AG08396 (cell line): ENCODE measurements around the gene FARP2.

Experiments used
- DNase-seq: peaks from one replicate; pipeline ENCODE4 v3.0.0; 2012; ENCODE audit warnings: low spot score, mixed read lengths

Gene FARP2

GRCh38 chr2:241456546-241456945 lies 100.5 kb downstream of the FARP2 start:
- no peak for DNase-seq

- no peak for DNase-seq
Measured at GRCh38 chr2:241458687-241459086, 102.6 kb downstream of the FARP2 start.

GRCh38 chr2:241459520-241459919 lies 103.4 kb downstream of the FARP2 start:
- no peak for DNase-seq

- DNase-seq: no peak
Measured at GRCh38 chr2:241460631-241461030, 104.5 kb downstream of the FARP2 start.

- no peak for DNase-seq
Measured at GRCh38 chr2:241461693-241462677, 105.9 kb downstream of the FARP2 start.

- DNase-seq: no peak
Measured at GRCh38 chr2:241463276-241464135, 107.4 kb downstream of the FARP2 start.

- DNase-seq: no peak
Measured at GRCh38 chr2:241465543-241465942, 109.5 kb downstream of the FARP2 start.

- DNase-seq: no peak
Measured at GRCh38 chr2:241466230-241466629, 110.1 kb downstream of the FARP2 start.

GRCh38 chr2:241467777-241468475 lies 111.8 kb downstream of the FARP2 start:
- no peak for DNase-seq

GRCh38 chr2:241468476-241468781 lies 112.3 kb downstream of the FARP2 start:
- no peak for DNase-seq

GRCh38 chr2:241469746-241470145 lies 113.7 kb downstream of the FARP2 start:
- DNase-seq: no peak

- DNase-seq: no peak
Measured at GRCh38 chr2:241473399-241473798, 117.3 kb downstream of the FARP2 start.

- no peak for DNase-seq
Measured at GRCh38 chr2:241475267-241475666, 119.2 kb downstream of the FARP2 start.

- no peak for DNase-seq
Measured at GRCh38 chr2:241478166-241478565, 122.1 kb downstream of the FARP2 start.

- no peak for DNase-seq
Measured at GRCh38 chr2:241479026-241479898, 123.2 kb downstream of the FARP2 start.

- DNase-seq: no peak
Measured at GRCh38 chr2:241481687-241482086, 125.6 kb downstream of the FARP2 start.

GRCh38 chr2:241482126-241482955 lies 126.3 kb downstream of the FARP2 start:
- no peak for DNase-seq

GRCh38 chr2:241483305-241483704 lies 127.2 kb downstream of the FARP2 start:
- DNase-seq: no peak

GRCh38 chr2:241485172-241485911 lies 129.3 kb downstream of the FARP2 start:
- no peak for DNase-seq

- DNase-seq: no peak
Measured at GRCh38 chr2:241489088-241489487, 133.0 kb downstream of the FARP2 start.
